ENCODE results near the gene ABCC8.
"Not testable (repeated sequence)": the region's sequence is repeated elsewhere in the genome, so short reads cannot be mapped to it uniquely, and the experiment has no call there.

Gene ABCC8

DNA sequence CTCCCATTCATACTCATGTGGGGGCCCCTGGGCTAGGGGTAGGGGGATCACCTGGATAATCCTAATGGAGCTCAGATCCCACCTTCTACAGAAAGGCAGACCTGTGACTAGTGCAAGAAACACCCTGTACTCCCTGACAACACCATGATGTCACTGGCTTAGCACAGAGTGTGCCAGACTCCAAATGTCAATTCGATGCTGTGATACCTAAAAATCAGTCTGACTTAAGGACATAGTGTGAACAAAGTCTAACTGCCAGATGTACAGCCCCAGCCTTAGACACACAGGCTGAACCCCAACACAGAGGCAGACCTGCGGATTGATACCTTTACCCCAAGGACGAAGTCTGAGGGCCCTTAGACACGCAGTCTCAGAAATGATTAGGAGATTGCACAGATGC is 8.5 kb downstream of the ABCC8 start:
- DNase-seq: no peak

DNA sequence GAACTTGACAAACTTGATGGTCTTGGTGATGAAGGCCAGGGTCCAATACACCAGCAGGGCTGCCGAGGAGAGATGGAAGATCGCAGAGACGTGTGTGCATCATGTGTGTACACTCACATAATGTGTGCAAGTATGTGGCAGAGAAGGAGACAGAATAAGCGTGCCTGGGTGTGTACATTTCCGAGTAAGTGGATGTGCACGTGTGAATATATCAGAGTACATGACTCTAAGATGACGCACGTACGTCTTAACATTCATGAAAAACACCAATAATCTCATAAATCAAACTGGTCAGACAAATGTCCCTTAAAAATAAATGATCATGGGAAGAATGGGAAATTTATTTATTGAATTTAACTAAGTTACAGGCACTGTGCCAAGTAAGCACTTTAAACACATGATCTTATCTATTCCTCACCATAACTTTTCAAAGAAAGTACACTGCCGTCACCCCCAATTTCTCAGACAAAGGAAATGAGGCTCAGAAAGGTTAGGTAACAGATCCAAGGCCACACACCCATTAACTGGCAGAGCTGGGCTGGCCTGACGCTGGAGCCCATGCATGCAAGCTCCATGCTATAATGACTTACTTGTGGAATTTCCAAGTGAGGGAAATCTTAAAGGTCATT is 13.0 kb downstream of the ABCC8 start:
- no peak for DNase-seq

DNA sequence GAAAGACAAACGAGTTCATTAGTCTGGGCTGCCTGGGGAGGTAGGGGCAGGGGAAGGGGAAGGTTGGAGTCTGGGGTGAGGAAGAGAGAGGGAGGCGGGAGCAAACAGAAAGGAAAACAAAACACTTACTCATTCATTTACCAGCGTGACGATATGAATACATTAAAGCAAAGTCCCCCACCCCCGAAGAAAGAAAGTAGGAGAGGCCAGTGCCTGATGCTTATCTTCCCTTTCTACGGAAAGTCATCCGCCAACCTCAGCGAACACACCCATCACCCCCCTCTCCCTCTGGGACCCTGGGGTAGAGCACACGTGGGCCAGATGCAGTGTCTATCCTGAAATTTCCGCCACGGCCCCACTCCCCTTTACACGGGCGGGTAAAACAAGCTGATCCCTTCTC is 13.7 kb downstream of the ABCC8 start:
- DNase-seq: no peak

GRCh38 chr11:17460406-17460805 is 16.2 kb downstream of the ABCC8 start:
- no peak for DNase-seq

DNA sequence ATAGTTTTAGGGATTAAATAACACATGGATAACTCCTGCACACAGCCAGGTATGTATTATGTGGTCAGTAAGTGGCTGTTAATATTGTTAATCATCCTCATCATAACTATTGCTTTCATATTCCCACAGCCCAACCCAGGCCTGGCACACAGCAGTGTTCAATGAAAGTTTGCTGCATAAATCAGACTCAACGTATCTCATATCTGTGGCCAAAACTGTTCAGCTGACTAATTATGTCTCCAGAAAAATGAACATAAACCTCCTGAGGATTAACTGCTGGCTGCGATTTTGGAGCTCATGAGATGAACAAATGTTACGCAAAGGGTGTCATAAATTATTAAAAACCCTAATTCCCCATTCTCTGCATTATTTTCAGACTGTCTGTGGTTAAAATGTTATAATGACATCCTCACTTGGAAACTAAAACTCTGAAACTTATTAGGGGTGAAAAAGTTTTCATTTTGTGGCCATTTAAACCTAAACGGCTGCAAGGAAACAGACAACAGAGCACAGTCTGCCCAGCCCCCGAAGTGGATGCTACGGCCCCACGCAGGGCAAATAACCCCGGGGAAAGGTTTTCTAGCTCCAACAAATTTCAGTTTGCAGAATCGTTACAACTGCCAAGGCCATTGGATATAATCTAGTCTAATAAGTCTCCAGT is 17.3 kb downstream of the ABCC8 start:
- no peak for DNase-seq

DNA sequence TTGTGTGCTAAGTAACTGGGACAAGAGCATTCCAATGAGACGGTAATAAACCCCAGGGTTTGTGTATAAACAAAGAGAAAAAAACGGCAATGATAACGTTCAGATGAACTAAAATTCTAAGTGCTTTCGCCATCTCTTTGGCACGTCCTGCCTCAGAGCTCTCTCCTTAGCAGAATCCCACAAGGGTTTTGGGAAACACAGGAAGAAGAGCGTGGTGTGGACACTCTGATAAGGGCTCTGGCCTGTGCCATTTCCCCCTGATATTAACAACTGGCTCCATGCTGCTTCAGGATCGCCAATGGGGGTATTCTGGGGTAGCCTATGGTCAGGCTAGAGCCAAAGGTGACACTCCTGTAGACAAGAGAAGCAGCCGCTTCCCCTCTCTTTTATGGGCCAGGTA is 18.4 kb downstream of the ABCC8 start:
- DNase-seq: no peak

- no peak for DNase-seq
Measured at GRCh38 chr11:17457396-17458173, 19.1 kb downstream of the ABCC8 start.

- no peak for DNase-seq
Measured at GRCh38 chr11:17452668-17453067, 24.0 kb downstream of the ABCC8 start.

DNA sequence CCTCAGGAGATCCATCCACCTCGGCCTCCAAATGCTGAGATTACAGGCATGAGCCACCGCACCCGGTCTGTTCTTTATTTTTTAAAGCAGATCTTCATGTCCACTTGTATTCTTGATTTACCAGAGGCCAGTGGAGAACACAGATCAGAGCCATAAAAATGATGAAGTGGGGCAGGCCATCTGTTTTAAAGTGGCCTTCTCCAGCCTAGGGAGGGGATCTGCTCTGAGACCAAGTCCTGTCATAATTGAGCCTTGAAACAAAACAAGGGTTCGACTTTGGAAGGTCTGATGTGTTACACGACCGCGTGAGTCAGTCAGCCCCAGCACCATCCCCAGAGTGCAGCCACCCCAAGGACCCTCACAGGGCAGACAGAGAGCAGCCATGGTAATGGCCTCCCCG is 27.5 kb downstream of the ABCC8 start:
- DNase-seq: no peak

GRCh38 chr11:17446482-17446881 is 30.2 kb downstream of the ABCC8 start:
- DNase-seq: no peak

DNA sequence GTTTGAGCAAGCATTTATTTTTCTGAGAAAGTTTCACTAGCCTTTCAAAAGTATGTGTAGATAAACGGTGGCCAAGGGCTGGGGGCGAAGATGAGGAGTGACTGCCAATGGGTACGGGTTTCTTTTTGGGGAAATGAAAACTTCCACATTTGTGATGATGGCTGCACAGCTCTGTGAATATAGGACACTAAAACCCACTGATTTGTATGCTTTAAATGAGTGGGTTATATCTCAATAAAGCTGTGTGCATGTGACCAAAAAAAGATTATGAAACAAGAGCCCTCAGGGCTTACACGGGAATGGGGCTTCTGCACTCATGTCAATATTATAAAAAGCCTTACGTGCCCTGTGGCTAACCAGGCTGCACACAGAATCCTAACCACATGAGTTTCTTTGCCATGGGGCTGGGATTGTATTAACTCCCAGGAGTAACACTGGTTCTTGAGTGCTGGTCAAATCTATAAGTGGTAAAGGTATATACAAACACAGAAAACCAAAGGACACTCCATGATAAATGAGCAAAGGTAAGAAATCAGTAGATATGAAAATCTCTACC is 31.3 kb downstream of the ABCC8 start:
- DNase-seq: no peak

DNA sequence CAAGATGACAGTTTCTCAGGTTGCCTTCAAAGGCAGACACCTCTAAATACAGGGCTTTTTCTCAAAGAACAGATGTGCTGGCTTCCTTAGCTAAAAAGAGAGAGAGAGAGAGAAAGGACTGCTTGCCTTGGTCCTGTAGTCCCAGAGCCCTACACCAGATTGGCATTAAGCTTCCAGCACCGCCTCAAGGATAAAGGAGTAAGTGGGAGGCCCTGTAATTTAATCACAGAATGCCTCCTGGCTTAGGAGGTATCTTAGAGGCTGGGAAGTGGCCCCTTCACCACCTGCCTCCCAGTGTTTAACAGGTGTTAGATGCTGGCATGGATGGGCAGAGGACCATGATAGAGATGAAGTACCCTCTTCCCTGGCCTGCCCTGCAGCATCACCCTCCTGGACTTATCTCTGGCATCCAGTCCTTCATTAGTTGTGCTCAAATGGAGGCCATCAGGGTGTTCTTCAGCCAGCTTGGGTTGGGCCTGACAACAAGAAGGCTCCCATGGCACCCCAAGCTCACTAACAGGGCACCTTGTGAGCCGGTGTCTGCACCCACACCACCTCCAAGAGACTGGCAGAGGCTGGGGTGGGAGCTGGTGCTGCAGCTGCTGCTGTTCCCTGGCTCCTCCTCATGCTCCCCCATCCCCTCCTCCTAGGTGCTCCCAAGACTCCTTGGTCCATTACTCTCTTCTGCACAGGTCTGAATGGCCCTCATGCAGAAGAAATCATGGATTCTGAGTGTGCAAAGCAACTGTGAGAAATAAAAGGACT is 32.5 kb downstream of the ABCC8 start:
- no peak for DNase-seq

DNA sequence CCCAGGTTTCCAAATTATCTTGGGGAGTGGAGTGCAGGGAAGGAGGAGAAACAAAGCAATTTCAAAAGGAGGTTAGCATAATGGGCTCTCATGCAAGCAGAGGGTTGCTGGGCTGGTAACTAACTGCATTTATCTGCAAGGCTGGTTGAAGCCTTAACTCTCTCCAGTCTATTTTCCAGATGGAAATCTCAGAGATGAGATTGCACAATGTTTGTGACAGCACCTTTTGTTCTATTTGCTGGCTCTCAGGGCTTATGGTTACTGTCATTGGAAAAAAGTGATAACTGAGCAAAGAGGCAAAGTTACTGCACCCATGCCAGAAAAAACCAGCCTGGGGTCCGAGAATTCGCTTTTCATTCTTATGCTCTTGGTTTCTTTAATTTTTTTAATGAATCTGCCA is 33.2 kb downstream of the ABCC8 start:
- no peak for DNase-seq

- no peak for DNase-seq
Measured at GRCh38 chr11:17443000-17443399, 33.6 kb downstream of the ABCC8 start.

GRCh38 chr11:17439316-17439782 is 37.3 kb downstream of the ABCC8 start:
- DNase-seq: no peak

DNA sequence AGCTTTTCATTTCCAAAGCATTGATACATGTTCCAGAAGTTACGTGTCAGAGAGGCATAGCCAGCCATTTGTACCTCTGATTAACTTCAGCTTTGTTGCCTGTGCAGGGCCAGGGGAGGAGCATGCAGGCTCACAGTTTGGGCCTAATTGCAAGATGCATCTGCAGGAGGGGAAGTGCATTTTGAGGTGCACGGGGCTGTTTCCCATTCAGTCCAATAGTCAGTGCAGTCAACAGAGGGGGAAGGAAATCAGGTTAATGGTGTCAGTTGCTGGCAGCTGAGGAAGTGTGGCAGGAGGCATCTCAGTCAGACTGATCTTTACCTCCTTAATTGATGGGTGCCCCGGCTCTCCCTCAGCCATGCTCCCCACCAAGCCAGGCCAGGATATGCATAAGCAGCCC is 39.3 kb downstream of the ABCC8 start:
- no peak for DNase-seq

DNA sequence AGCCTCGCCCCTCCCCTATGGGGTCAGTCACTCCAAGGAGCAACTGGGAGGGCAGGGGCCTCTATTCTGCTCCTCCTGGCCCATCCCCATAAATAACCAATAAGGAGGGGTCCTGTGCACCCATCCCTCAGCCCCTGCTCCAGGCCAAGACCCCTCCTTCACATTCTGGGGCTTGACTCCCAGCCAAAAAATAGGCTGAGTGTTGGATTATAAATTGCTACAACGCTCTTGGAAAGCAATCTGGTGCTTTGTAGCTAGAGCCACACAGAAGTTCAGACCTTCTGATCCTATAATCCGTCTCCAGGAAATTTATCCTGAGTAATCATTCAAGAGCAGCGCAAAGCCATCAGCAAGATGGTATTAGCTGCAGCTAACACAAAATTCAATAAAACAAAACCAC is 42.5 kb downstream of the ABCC8 start:
- no peak for DNase-seq

DNA sequence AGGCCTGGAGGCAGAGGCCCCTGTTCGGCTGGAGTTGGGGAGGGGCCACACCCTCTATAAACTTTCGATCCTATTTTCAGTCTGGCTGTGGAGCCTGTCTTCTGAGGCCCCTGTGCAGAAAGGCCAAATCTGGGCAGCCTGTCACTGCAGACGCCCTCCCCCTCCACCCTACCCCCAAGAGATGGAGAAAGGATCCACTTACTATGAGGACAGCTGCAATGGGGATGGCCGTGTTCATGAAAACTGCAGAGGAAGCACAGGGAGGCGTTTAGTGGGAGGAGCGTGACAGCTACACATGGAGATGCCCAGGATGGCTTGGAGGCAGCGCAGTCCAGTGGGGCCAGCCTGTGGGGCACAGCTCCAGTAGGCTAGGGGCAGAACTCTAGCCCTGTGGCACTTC is 44.6 kb downstream of the ABCC8 start:
- peak; percentile 59 for DNase-seq

DNA sequence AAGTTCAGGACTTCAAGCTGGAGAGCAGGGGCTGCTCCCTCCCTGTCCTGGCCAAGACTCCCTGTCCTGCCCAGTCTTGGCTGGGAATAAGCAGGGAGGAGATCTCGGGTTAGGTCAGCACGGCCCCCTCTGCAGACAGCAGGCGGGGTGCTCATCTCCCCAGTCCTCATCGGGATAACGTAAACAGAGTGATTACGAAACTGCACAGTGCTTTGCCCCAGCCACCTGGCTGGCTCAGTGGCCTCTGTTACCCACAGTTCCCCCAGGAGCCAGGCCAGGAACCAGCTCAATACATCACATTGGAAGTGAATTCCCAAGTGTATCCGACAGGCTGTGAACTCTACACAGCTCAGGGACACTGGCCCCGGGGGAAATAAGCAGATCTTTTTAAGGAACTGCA is 45.5 kb downstream of the ABCC8 start:
- no peak for DNase-seq

DNA sequence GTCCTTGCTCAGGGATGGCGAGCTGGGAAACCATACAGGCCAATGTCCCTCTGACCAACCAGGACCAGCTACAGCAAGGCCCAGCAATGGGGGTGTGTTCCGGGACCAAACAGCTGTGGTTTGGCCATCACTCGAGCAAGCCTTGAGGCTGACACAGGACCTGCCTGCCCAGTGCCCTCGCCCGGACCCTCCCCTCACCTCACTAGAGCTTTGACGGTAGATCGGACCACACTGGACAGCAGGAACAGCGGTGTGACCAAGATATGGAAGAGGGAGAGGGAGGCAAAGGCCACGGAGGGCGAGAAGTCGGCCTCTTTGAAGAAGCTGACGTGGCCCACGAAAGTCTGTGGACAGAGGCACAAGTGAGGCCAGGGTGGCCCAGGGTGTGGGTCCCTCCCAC is 46.0 kb downstream of the ABCC8 start:
- no peak for DNase-seq

DNA sequence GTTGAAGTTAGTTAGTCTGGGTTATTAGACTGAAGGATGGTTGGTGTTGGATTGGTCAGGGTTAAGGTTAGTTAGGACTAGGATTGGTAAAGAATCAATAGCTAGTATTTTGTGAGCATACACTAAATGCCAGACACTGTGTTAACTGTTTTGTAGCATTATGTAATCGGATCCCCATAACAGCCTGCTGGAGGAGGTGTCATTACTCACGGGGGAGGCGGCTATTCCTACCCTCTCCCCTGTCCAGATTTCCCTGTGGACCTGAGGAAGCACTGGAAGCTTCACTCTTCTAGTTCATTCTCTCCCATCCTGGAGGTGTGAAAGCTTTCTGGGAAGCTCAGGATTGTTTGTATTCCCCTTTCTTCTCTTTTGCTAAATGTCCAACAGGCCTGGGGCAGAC is 47.7 kb downstream of the ABCC8 start:
- DNase-seq: no peak

- no peak for DNase-seq
Measured at GRCh38 chr11:17428261-17428660, 48.4 kb downstream of the ABCC8 start.

GRCh38 chr11:17426233-17426632 is 50.4 kb downstream of the ABCC8 start:
- not testable (repeated sequence) for DNase-seq
